DND-41 (cell line): ENCODE data around the gene INTS6.

Experiments used
- ATAC-seq: fragments of 200-7000 bp; cut with Tn5 transposase; 3 replicates; pipeline ENCODE4 v1.9.1; 2021; ENCODE audit warnings: low read depth; ENCODE audit not compliant: insufficient read depth
- DNase-seq: peaks from one replicate; pipeline ENCODE4 v3.0.0-alpha.2; 2020
- H2AFZ ChIP-seq: 2 replicates; pipeline ENCODE4 v1.6.0; 2012; ENCODE audit warnings: low read depth, low read length
- H3K27ac ChIP-seq: 2 replicates; pipeline ENCODE4 v1.5.1; 2012; ENCODE audit warnings: low read length, inconsistent platforms
- H3K27me3 ChIP-seq: fragments of 200-600 bp; sonication (generic); 2 replicates; pipeline ENCODE4 v1.6.0; 2012; ENCODE audit warnings: low read length, mild to moderate bottlenecking, inconsistent platforms; ENCODE audit not compliant: insufficient read depth, poor library complexity
- H3K36me3 ChIP-seq: 2 replicates; pipeline ENCODE4 v1.5.1; 2012; ENCODE audit warnings: low read length, inconsistent platforms; ENCODE audit not compliant: insufficient read depth
- H3K4me1 ChIP-seq: 2 replicates; pipeline ENCODE4 v1.5.1; 2012; ENCODE audit warnings: mild to moderate bottlenecking, low read length; ENCODE audit not compliant: insufficient read depth
- H3K4me2 ChIP-seq: 2 replicates; pipeline ENCODE4 v1.6.0; 2012; ENCODE audit warnings: mild to moderate bottlenecking, moderate library complexity, low read length, inconsistent platforms; ENCODE audit not compliant: insufficient read depth
- H3K4me3 ChIP-seq, 2 experiments: fragments of 200-600 bp in 1 of 2; shearing (Covaris generic) in 1 of 2; 2 replicates each; pipeline ENCODE4 v1.5.1; 2012 to 2016; ENCODE audit warnings: inconsistent platforms in 2 of 2, low read length in 2 of 2, mild to moderate bottlenecking in 2 of 2, low read depth in 1 of 2, moderate library complexity in 1 of 2
- H3K79me2 ChIP-seq: 2 replicates; pipeline ENCODE4 v1.6.0; 2012; ENCODE audit warnings: low read length, inconsistent platforms; ENCODE audit not compliant: insufficient read depth
- H3K9ac ChIP-seq: 2 replicates; pipeline ENCODE4 v1.6.0; 2012; ENCODE audit warnings: low read depth, mild to moderate bottlenecking, inconsistent platforms, low read length, moderate library complexity
- H3K9me3 ChIP-seq: 2 replicates; pipeline ENCODE4 v1.5.1; 2012; ENCODE audit warnings: low read length, moderate library complexity, mild to moderate bottlenecking, inconsistent platforms; ENCODE audit not compliant: insufficient read depth, severe bottlenecking
- H4K20me1 ChIP-seq: 2 replicates; pipeline ENCODE4 v1.6.0; 2012; ENCODE audit warnings: low read length; ENCODE audit not compliant: insufficient read depth
- EZH2 ChIP-seq: IDR thresholded peaks from 3 replicates; pipeline ENCODE4 v1.6.1; 2012; ENCODE audit warnings: borderline replicate concordance, low read depth, mild to moderate bottlenecking, moderate library complexity, low read length, inconsistent platforms; ENCODE audit not compliant: severe bottlenecking
- TF ChIP-seq, protein P1 (sequence below): IDR thresholded peaks from 2 replicates; pipeline ENCODE4 v1.5.1; 2012; ENCODE audit warnings: borderline replicate concordance, low read length, moderate library complexity, mild to moderate bottlenecking; ENCODE audit not compliant: poor library complexity, severe bottlenecking; ENCODE audit errors: extremely low read depth

INTS6 gene

DNA sequence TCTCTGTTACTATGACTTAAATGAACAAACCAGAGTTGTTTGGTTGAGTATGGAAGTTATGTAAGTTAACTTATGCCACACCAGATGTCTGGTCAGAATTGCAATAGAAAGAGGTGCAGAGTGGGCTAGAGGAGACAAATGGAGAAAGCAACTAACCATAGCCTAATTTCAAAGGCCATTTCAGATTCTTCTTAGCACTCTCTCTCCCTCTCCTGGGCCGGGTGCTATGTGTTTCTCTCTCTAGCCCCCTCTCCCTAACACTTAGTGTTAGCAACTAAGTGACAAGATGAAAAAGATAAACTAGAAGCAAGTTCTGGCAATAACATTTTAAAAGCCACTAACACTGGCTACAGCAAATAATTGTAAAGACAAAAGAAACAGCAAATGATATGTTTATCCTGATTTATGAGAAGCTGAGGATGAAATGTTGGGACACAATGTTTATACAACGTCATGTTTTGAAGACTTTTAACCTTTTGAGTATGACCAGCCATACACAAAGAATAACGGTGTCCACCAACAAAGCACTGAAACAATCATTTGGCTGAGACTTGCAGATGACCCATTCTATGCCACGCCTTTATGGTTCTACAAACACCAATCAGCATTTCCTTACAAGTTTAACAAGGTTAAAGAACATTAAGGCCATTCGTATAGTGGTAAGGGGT is 94.8 kb downstream of the INTS6 start:
- no peak overlapping the region for H2AFZ ChIP-seq
- no peak overlapping the region for H3K4me3 ChIP-seq
- TF ChIP-seq, protein P1, sequence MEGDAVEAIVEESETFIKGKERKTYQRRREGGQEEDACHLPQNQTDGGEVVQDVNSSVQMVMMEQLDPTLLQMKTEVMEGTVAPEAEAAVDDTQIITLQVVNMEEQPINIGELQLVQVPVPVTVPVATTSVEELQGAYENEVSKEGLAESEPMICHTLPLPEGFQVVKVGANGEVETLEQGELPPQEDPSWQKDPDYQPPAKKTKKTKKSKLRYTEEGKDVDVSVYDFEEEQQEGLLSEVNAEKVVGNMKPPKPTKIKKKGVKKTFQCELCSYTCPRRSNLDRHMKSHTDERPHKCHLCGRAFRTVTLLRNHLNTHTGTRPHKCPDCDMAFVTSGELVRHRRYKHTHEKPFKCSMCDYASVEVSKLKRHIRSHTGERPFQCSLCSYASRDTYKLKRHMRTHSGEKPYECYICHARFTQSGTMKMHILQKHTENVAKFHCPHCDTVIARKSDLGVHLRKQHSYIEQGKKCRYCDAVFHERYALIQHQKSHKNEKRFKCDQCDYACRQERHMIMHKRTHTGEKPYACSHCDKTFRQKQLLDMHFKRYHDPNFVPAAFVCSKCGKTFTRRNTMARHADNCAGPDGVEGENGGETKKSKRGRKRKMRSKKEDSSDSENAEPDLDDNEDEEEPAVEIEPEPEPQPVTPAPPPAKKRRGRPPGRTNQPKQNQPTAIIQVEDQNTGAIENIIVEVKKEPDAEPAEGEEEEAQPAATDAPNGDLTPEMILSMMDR = no peak
- TF ChIP-seq EZH2 = no peak
- H3K36me3 ChIP-seq = peaks cover 5% of the 10 kb centered on the region; the same call in 1 of the 2 replicates
- H4K20me1 ChIP-seq = no peaks in the 10 kb centered on the region
- H3K4me2 ChIP-seq = no peak overlapping the region
- no peaks in the 10 kb centered on the region for H3K9me3 ChIP-seq
- ATAC-seq (no peak), DNase-seq (no peak)
- H3K27ac ChIP-seq = no peak overlapping the region
- H3K9ac ChIP-seq = no peak overlapping the region
- no peaks in the 10 kb centered on the region for H3K27me3 ChIP-seq
- no peaks in the 10 kb centered on the region for H3K4me1 ChIP-seq
- no peaks in the 10 kb centered on the region for H3K79me2 ChIP-seq

GRCh38 chr13:51355217-51355616 is 97.6 kb downstream of the INTS6 start:
- H3K4me1 ChIP-seq = no peaks in the 10 kb centered on the region
- no peaks in the 10 kb centered on the region for H3K79me2 ChIP-seq
- no peaks in the 10 kb centered on the region for H4K20me1 ChIP-seq
- TF ChIP-seq, protein P1 = no peak
- TF ChIP-seq EZH2 = no peak
- ATAC-seq (no peak), DNase-seq (no peak)
- no peak overlapping the region for H2AFZ ChIP-seq
- H3K4me2 ChIP-seq = no peak overlapping the region
- no peaks in the 10 kb centered on the region for H3K27me3 ChIP-seq
- H3K4me3 ChIP-seq = no peak overlapping the region
- no peaks in the 10 kb centered on the region for H3K36me3 ChIP-seq
- no peak overlapping the region for H3K9ac ChIP-seq
- no peak overlapping the region for H3K27ac ChIP-seq
- no peaks in the 10 kb centered on the region for H3K9me3 ChIP-seq

DNA sequence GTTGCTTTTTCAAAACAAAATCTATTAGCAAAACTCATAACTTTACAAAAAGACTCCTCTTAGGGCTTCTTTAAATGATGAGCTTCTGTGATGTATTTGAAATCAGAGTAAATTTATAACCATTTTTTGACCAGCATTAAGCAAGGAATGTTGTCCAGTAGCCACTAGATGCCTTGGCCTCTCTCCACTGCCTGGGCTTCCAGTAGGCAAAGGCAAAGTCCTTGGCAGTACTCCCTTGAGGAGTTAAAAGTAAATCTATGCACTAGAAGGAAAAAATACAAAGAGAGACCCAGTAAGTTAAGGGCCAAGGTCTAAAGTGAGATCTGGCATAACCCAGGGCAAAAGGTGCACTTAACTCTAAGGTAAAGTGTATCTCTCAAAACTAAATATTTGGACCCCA is 103.8 kb downstream of the INTS6 start:
- Histone ChIP-seq H3K9me3 (no peaks in the 10 kb centered on the region), H4K20me1 (no peaks in the 10 kb centered on the region), H2AFZ (no peak overlapping the region), H3K27me3 (no peaks in the 10 kb centered on the region), H3K4me2 (no peak overlapping the region), H3K4me3 (no peak overlapping the region), H3K27ac (no peak overlapping the region), H3K4me1 (no peaks in the 10 kb centered on the region), H3K9ac (no peak overlapping the region), H3K36me3 (no peaks in the 10 kb centered on the region), H3K79me2 (no peaks in the 10 kb centered on the region)
- ATAC-seq (no peak), DNase-seq (no peak)
- TF ChIP-seq EZH2 = no peak
- TF ChIP-seq, protein P1 = no peak
